B cell (primary cell): ENCODE results near the gene CHORDC1. TPM values are rescaled to one million over a fixed set of nuclear protein-coding genes. Genes with fewer than 3 reads are reported as not detected.

Experiments used
- ATAC-seq: fragments of 200-7000 bp; cut with Tn5 transposase; one replicate; pipeline ENCODE4 v1.10.0; 2021; ENCODE audit warnings: low read depth, mild to moderate bottlenecking, moderate number of reproducible peaks, moderate library complexity
- CTCF ChIA-PET: fragments of 350-600 bp; sonication (Branson Sonifier 250); formaldehyde crosslinking; loops from one replicate; lab custom pipeline; 2021; ENCODE audit warnings: antibody characterized with exemption, inconsistent platforms; lab: Charles Lee
- POLR2A ChIA-PET: fragments of 350-600 bp; sonication (Branson Sonifier 250); formaldehyde crosslinking; loops from one replicate; lab custom pipeline; 2021; ENCODE audit warnings: antibody characterized with exemption; lab: Charles Lee
- DNase-seq: peaks from one replicate; pipeline ENCODE4 v3.0.0; 2013
- H2AFZ ChIP-seq: 2 replicates; pipeline ENCODE4 v1.6.1; 2012; ENCODE audit warnings: mild to moderate bottlenecking, low read depth, low read length; ENCODE audit not compliant: insufficient read depth, poor library complexity, severe bottlenecking
- H3K27ac ChIP-seq, 2 donors: 1 replicate in 1 of 2; 2 replicates in 1 of 2; pipeline ENCODE4 v1.5.1; 2012 to 2013; ENCODE audit warnings: low read length in 2 of 2, mild to moderate bottlenecking in 2 of 2, moderate library complexity in 1 of 2
- H3K27me3 ChIP-seq, 4 experiments: fragments of 200-600 bp in 1 of 4; sonication (generic) in 1 of 4; replicated peaks in 1 of 4; 1 replicate in 2 of 4; 2 replicates in 2 of 4; pipeline versions ENCODE4 v1.6.1 to v1.7.0; 2013 to 2016; ENCODE audit warnings: low read length in 3 of 4, mild to moderate bottlenecking in 2 of 4, mixed read lengths in 1 of 4, moderate library complexity in 1 of 4; ENCODE audit not compliant: insufficient read depth in 4 of 4, control insufficient read depth in 3 of 4; ENCODE audit errors: control extremely low read depth in 1 of 4
- H3K36me3 ChIP-seq, 2 experiments: replicated peaks in 1 of 2; 1 replicate in 1 of 2; 2 replicates in 1 of 2; pipeline versions ENCODE4 v1.6.1 to v1.7.1; 2013; ENCODE audit warnings: low read length in 1 of 2; ENCODE audit not compliant: insufficient read depth in 2 of 2, control insufficient read depth in 1 of 2; ENCODE audit errors: control extremely low read depth in 1 of 2, extremely low read depth in 1 of 2
- H3K4me1 ChIP-seq, 2 donors: fragments of 200-600 bp in 1 of 2; sonication (generic) in 1 of 2; 1 replicate in 1 of 2; 2 replicates in 1 of 2; pipeline versions ENCODE4 v1.5.1 to v1.6.1; 2013 to 2017; ENCODE audit warnings: low read length in 2 of 2; ENCODE audit not compliant: control insufficient read depth in 2 of 2, insufficient read depth in 2 of 2
- H3K4me2 ChIP-seq: replicated peaks from 2 replicates; pipeline ENCODE3; 2012; ENCODE audit warnings: mild to moderate bottlenecking, low read depth, low read length; ENCODE audit not compliant: poor library complexity, severe bottlenecking
- H3K4me3 ChIP-seq, 5 experiments: fragments of 200-600 bp in 1 of 5; sonication (generic) in 1 of 5; 1 replicate in 3 of 5; 2 replicates in 2 of 5; pipeline versions ENCODE4 v1.5.1 to v1.7.0; 2011 to 2016; ENCODE audit warnings: low read length in 4 of 5, mild to moderate bottlenecking in 4 of 5, low read depth in 2 of 5, control low read depth in 1 of 5, moderate library complexity in 1 of 5; ENCODE audit not compliant: insufficient read depth in 1 of 5; ENCODE audit errors: control extremely low read depth in 1 of 5, extremely low read depth in 1 of 5
- H3K79me2 ChIP-seq: fragments of 200-600 bp; sonication (generic); one replicate; pipeline ENCODE4 v1.6.0; 2016; ENCODE audit warnings: low read length; ENCODE audit not compliant: control insufficient read depth, insufficient read depth
- H3K9ac ChIP-seq: fragments of 200-600 bp; sonication (generic); 2 replicates; pipeline ENCODE4 v1.6.1; 2017; ENCODE audit warnings: mild to moderate bottlenecking, low read length, moderate library complexity
- H3K9me3 ChIP-seq, 3 donors: one replicate each; pipeline versions ENCODE4 v1.6.1 to v1.7.1; 2013; ENCODE audit warnings: low read length in 2 of 3; ENCODE audit not compliant: control insufficient read depth in 2 of 3, insufficient read depth in 1 of 3; ENCODE audit errors: control extremely low read depth in 1 of 3
- H4K20me1 ChIP-seq: 2 replicates; pipeline ENCODE4 v1.6.0; 2012; ENCODE audit warnings: mild to moderate bottlenecking, low read length; ENCODE audit not compliant: insufficient read depth, control insufficient read depth, poor library complexity, severe bottlenecking
- H3K27ac Mint-ChIP-seq: one replicate; pipeline ENCODE4 v1.8.0; 2021; ENCODE audit warnings: mixed read lengths
- H3K27me3 Mint-ChIP-seq: one replicate; pipeline ENCODE4 v1.8.0; 2021; ENCODE audit warnings: mixed read lengths
- H3K4me1 Mint-ChIP-seq: one replicate; pipeline ENCODE4 v1.8.0; 2021; ENCODE audit warnings: mixed read lengths
- H3K4me3 Mint-ChIP-seq: one replicate; pipeline ENCODE4 v1.8.0; 2021; ENCODE audit warnings: mixed read lengths
- H3K9me3 Mint-ChIP-seq: one replicate; pipeline ENCODE4 v1.8.0; 2022; ENCODE audit warnings: mixed read lengths; ENCODE audit not compliant: insufficient read depth
- CTCF ChIP-seq: fragments of 200-600 bp; IDR thresholded peaks from one replicate; pipeline ENCODE4 v1.8.0; 2022; ENCODE audit warnings: antibody characterized with exemption, mild to moderate bottlenecking
- EZH2 ChIP-seq: IDR thresholded peaks from 2 replicates; pipeline ENCODE4 v1.6.1; 2012; ENCODE audit warnings: borderline replicate concordance, low read depth, mild to moderate bottlenecking, moderate library complexity, low read length; ENCODE audit not compliant: insufficient read depth, poor library complexity, severe bottlenecking
- WGBS: methylation state at CpG from one replicate; pipeline ENCODE4 v1.1.5; 2013; ENCODE audit warnings: missing lambda C conversion rate; ENCODE audit not compliant: insufficient coverage; 5-methylcytosine and 5-hydroxymethylcytosine counted together
- intact Hi-C: fragments of 100-400 bp; cut with micrococcal nuclease; formaldehyde crosslinking; loops from one replicate; pipeline ENCODE4 v1.10.0; 2022
- polyA plus RNA-seq: library from polyadenylated mRNA; depleted of rRNA; stranded (reverse); fragments of >200 nt; gene quantifications from 2 replicates; pipeline ENCODE4 v1.2.3, GENCODE V29; 2012
- total RNA-seq, 2 donors: library from RNA; stranded (reverse); fragments of 120-200 nt in 1 of 2; gene quantifications; 1 replicate in 1 of 2; 2 replicates in 1 of 2; pipeline versions ENCODE4 v1.2.3 to v1.2.4, GENCODE V29; 2013 to 2022

The CHORDC1 gene
- total and polyA plus RNA-seq, 2 donors (not counting 1 experiment from before 2014, with no cell fraction given) = 22.1 to 76.9 TPM

GRCh38 chr11:90256404-90257157 is 33.7 kb upstream of the CHORDC1 start:
- CTCF ChIA-PET = no interaction called here
- POLR2A ChIA-PET = no interaction called here
- no peak for DNase-seq
- Mint-ChIP-seq H3K4me3 (no peak overlapping the region), H3K27ac (no peak overlapping the region), H3K9me3 (no peaks in the 10 kb centered on the region), H3K4me1 (peaks cover under 1% of the 10 kb centered on the region), H3K27me3 (peaks cover 10% of the 10 kb centered on the region)
- H2AFZ ChIP-seq = no peak overlapping the region
- H3K27me3 ChIP-seq = peaks cover 0 to 6% (median 0%) of the 10 kb centered on the region in 4 experiments
- ATAC-seq = no peak
- H4K20me1 ChIP-seq = no peaks in the 10 kb centered on the region
- no peaks in the 10 kb centered on the region for H3K79me2 ChIP-seq
- 89% methylated on average over 8 of the region's 8 CpGs for whole genome bisulfite sequencing
- intact Hi-C loops = no loop called here
- no peak for TF ChIP-seq CTCF
- no peak for TF ChIP-seq EZH2
- H3K27ac ChIP-seq = no peak overlapping the region
- H3K36me3 ChIP-seq = no peaks in the 10 kb centered on the region
- no peaks in the 10 kb centered on the region for H3K4me1 ChIP-seq
- H3K9me3 ChIP-seq = no peaks in the 10 kb centered on the region
- no peak overlapping the region for H3K4me3 ChIP-seq
- H3K4me2 ChIP-seq = no peak overlapping the region
- H3K9ac ChIP-seq = no peak overlapping the region

- H3K27ac ChIP-seq = no peak overlapping the region
- no peaks in the 10 kb centered on the region for H3K9me3 Mint-ChIP-seq
- no peak overlapping the region for H3K4me3 Mint-ChIP-seq
- peaks cover 0 to 5% of the 10 kb centered on the region in 2 donors for H3K4me1 ChIP-seq
- H3K9me3 ChIP-seq = no peaks in the 10 kb centered on the region
- DNase-seq (no peak), ATAC-seq (no peak)
- intact Hi-C loops = no loop called here
- H3K4me3 ChIP-seq = no peak overlapping the region
- no peak overlapping the region for H3K9ac ChIP-seq
- ChIA-PET CTCF (no interaction called here), POLR2A (no interaction called here)
- no peak overlapping the region for H3K27ac Mint-ChIP-seq
- H3K27me3 ChIP-seq = peaks cover 0 to 6% (median 0%) of the 10 kb centered on the region in 4 experiments
- H4K20me1 ChIP-seq = no peaks in the 10 kb centered on the region
- H3K79me2 ChIP-seq = no peaks in the 10 kb centered on the region
- no CpG with 5 or more reads among the region's 2 CpGs for WGBS
- H3K36me3 ChIP-seq = no peaks in the 10 kb centered on the region
- H2AFZ ChIP-seq = no peak overlapping the region
- peaks cover 10% of the 10 kb centered on the region for H3K27me3 Mint-ChIP-seq
- TF ChIP-seq CTCF (no peak), EZH2 (no peak)
- peaks cover 8% of the 10 kb centered on the region for H3K4me1 Mint-ChIP-seq
- no peak overlapping the region for H3K4me2 ChIP-seq
These were observed 31.2 kb upstream of the CHORDC1 start for GRCh38 chr11:90254065-90254464.
